DMS79 (cell line): ENCODE measurements around the gene COPZ2.

Experiments
- DNase-seq: peaks from one replicate; lab custom pipeline; 2025; lab: John Stamatoyannopoulos, UW

COPZ2 gene

DNA sequence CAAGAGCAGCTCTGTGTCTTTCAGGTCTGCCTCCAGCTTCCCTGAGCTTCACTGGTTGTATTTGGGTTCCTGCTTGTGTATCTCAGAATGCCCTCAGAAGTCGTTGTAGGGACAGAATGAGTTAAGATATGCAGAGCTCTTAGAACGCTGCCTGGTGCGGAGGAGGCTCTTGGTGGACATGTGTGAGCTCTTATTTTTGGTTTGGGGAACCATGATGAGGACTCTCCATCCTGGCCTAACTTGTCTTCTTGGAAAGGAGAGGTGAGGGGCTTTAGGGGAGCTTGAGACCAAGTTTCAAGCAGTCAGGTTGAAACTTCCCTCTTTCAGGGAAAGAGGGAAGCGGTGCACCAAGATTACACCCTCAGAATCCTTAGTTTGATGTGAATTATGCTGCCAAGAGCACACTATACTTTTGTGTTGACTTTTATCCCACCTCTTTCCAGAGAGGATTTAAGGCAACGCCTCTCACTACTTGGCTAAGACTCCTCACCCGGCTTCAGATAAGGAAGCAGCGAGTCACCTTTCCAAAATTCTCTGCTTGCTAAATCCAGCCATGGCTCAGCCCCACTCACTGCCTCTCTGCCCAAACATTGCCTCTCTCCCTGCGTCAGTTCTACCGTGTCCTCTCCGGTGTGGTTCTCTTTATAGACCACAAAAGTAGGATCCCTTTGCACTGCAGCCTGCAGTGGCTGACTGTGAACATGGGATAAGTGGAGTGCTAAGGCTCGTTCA is 53.9 kb downstream of the COPZ2 start:
- DNase-seq: no peak

DNA sequence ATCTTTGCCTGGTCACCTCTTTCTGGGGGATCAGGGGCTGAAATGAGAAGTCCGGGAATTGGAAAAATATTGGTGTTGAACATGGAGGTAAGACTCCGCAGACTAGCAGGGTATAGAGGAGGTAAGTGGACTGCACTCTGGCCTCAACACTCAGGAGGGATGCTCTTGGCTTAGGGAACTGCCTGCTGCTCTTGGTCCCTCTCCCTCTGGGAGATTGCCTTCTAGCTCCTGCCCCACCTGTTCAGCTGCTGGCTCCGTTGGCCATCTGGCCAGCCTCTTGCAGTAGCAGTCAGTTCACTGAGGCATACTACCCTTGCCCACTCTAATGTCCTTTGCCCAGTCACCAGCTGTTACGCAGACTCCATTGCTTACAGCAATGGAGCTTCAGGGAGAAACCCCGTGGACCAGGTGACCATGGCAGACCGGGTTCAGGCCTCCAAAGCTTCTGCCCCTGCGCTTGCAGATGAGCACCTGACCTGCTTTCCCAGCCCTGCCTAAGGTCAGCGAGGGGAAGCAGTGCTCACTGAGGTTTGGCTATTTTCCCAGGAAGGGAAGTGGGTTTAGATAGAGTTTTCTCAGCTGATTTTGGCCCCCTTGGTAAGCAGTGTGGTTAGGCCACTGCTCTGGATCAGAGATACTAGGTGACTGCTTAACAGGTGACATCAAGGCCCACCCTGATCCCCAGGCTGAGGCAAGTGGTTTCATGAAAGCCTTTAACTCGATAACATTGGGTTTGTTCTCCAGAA is 54.8 kb downstream of the COPZ2 start:
- DNase-seq: no peak

DNA sequence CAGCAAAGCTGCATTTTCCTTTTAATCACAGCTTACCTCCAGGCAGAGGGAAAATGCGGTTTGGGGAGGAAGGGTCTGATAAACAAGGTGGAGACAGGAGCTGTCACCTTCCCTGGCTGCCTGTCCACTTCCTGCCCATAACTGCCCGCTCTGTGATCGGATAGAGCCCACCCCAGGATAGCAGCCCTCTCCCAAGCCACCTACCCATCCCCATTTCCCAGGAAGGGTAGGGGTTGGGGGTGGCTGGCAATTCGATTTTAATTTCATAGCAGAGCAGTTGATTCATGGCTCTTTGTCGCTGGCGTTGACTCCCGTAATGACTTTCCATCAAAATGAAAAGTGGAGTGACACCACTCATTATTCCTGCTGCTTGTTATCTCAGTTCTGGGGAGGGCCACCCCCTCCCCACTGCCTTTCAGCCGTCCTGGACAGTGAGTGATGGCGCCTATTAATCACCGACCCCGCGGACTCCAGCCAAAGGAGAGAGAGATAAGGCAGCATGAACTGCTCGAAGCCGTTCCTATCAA is 55.4 kb downstream of the COPZ2 start:
- DNase-seq: no peak

DNA sequence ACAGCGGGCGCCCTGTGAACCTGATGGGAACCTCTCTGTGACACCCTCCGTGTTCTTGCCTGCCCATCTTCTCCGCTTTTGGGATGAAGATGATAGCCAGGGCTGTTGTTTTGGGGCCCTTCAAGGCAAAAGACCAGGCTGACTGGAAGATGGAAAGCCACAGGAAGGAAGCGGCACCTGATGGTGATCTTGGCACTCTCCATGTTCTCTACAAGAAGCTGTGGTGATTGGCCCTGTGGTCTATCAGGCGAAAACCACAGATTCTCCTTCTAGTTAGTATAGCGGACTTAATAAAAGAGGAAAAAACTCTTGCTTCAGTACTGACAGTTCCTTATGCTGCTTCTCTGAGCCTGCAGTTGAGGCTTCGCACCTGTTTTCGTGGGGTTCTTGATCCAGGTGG is 56.1 kb downstream of the COPZ2 start:
- no peak for DNase-seq

DNA sequence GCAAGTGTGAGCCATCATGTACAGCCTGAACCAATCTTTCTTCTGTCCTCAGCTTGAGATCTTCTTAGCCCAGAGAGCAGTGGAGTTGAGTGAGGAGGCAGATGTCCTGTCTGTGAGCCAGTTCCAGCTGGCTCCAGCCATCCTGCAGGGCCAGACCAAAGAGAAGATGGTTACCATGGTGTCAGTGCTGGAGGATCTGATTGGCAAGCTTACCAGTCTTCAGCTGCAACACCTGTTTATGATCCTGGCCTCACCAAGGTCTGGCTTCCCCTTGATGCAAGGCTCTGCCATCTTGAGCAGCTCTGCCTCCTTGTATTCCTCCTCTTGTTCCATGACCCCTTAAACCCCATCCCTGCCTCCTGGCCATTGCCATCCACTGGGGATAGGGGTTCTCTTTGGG is 57.1 kb downstream of the COPZ2 start:
- DNase-seq: no peak

DNA sequence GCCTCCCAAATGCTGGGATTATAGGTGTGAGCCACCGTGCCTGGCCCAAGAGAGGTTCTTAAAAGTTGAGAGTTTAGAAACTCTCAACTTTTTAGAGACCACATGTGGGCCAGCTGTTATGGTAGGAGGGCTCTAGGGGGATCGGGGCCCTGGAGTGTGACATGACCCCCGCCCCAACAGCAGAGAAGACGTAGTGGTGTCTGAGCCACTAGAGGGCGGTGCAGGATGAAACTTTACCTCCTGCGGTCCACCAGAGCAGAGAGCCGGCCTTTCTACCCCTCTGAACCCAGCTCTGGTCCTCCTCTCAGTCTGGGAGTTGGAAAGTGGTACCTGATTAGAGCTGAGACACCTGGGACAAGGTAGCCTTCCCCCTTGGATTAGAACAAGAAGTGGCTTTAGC is 59.3 kb downstream of the COPZ2 start:
- DNase-seq: no peak
